ENCODE measurements around the gene VPS26A.
A peak's percentile ranks its signal among the peaks of the same experiment; 100 is the strongest.

The VPS26A gene

GRCh38 chr10:69123747-69124562, at the start of gene VPS26A (continued):
- no peak; the same call in 1 of the 2 replicates for TF ChIP-seq CTCF (tag by site-specific recombination; IDR thresholded peaks at IDR 0.05)
- TF ChIP-seq ZNF324 (tag by site-specific recombination; IDR thresholded peaks at IDR 0.05): 0 out of 2 replicates have a peak, but pooled peaks have one; percentile 57
- TF ChIP-seq ZBTB49 (tag by site-specific recombination; IDR thresholded peaks at IDR 0.05; ENCODE audit: low read depth): no peak
- peak; percentile 92 for TF ChIP-seq ZNF398 (tag by site-specific recombination; IDR thresholded peaks at IDR 0.05)
- TF ChIP-seq PRDM10 (tag by site-specific recombination; IDR thresholded peaks at IDR 0.05): no peak
- peak; percentile 100 for TF ChIP-seq ZNF600 (tag by site-specific recombination; IDR thresholded peaks at IDR 0.05)
- peak; percentile 42; the same call in 1 of the 2 replicates for TF ChIP-seq ZNF610 (tag by site-specific recombination; IDR thresholded peaks at IDR 0.05; ENCODE audit: borderline replicate concordance)
- TF ChIP-seq KLF8 (tag by site-specific recombination; IDR thresholded peaks at IDR 0.05): peak; percentile 99
- TF ChIP-seq ZBTB11 (tag by site-specific recombination; conservative IDR thresholded peaks at IDR 0.05; ENCODE audit: low read depth): peak; percentile 73
- peak; percentile 23; the same call in 1 of the 2 replicates for TF ChIP-seq ZNF654 (tag by site-specific recombination; IDR thresholded peaks at IDR 0.05; ENCODE audit: low read depth)
- peak; percentile 99 for TF ChIP-seq SP3 (tag by site-specific recombination; IDR thresholded peaks at IDR 0.05)
- no peak for TF ChIP-seq ZSCAN4 (tag by site-specific recombination; IDR thresholded peaks at IDR 0.05)
- peak; percentile 5; the same call in 1 of the 2 replicates for TF ChIP-seq ZBTB48 (tag by site-specific recombination; IDR thresholded peaks at IDR 0.05)
- TF ChIP-seq ZNF488 (tag by site-specific recombination; IDR thresholded peaks at IDR 0.05): no peak
- TF ChIP-seq ZNF76 (tag by site-specific recombination; IDR thresholded peaks at IDR 0.05; ENCODE audit: borderline replicate concordance, low read depth): peak; percentile 72; the same call in 1 of the 2 replicates
- no peak; the same call in 1 of the 2 replicates for TF ChIP-seq INSM2 (tag by site-specific recombination; IDR thresholded peaks at IDR 0.05)
- TF ChIP-seq ZNF776 (tag by site-specific recombination; IDR thresholded peaks at IDR 0.05; ENCODE audit: borderline replicate concordance): no peak
- peak; percentile 13; the same call in 1 of the 2 replicates for TF ChIP-seq ZXDB (tag by site-specific recombination; IDR thresholded peaks at IDR 0.05)
